T-cell (primary cell): ENCODE results near the gene OSBPL5. TPM values are rescaled to one million over a fixed set of nuclear protein-coding genes. Genes with fewer than 3 reads are reported as not detected.

Source experiments
- total RNA-seq, 35 experiments: library from RNA in 6 of 35; stranded (reverse) in 6 of 35; fragments of 120-200 nt in 1 of 35; gene quantifications; one replicate each; pipeline versions ENCODE4 v1.2.1 to v1.2.4 and lab custom pipeline; 2013 to 2026

The OSBPL5 gene
- total RNA-seq, 5 donors from 2014 or later (not counting 1 experiment from before 2014, with no cell fraction given) = 11.2 to 41.5 (median 20.9) TPM

Other genes starting within 250 kb of the OSBPL5 start
- gene PHLDA2, start 235.9 kb downstream of the OSBPL5 start, total RNA-seq = 1 to 10 TPM in 1 of 5 donors, under 1 TPM in 4; 0.65 to 1.3 (median 0.79) TPM
- 100 to 1,000 TPM; 253 to 388 (median 299) TPM for gene NAP1L4, start 173.0 kb downstream of the OSBPL5 start, total RNA-seq
- gene CARS1, start 107.9 kb downstream of the OSBPL5 start, total RNA-seq = 100 to 1,000 TPM in 3 of 5 donors, 10 to 100 TPM in 2; 45.3 to 113 (median 109) TPM
- gene MRGPRG, start 53.5 kb upstream of the OSBPL5 start, total RNA-seq = not detected
- not detected for gene MRGPRE, start 67.1 kb upstream of the OSBPL5 start, total RNA-seq
- gene ZNF195, start 213.8 kb upstream of the OSBPL5 start, total RNA-seq = 10 to 100 TPM; 22.9 to 35.8 (median 32.0) TPM